ENCODE results near the gene RUSF1. TPM values are rescaled to one million over a fixed set of nuclear protein-coding genes. Genes with fewer than 3 reads are reported as not detected.
"Not testable (repeated sequence)": the region's sequence is repeated elsewhere in the genome, so short reads cannot be mapped to it uniquely, and the experiment has no call there.

Gene RUSF1
- total RNA-seq: 10 to 100 TPM; 39.5 to 43.7 TPM

DNA sequence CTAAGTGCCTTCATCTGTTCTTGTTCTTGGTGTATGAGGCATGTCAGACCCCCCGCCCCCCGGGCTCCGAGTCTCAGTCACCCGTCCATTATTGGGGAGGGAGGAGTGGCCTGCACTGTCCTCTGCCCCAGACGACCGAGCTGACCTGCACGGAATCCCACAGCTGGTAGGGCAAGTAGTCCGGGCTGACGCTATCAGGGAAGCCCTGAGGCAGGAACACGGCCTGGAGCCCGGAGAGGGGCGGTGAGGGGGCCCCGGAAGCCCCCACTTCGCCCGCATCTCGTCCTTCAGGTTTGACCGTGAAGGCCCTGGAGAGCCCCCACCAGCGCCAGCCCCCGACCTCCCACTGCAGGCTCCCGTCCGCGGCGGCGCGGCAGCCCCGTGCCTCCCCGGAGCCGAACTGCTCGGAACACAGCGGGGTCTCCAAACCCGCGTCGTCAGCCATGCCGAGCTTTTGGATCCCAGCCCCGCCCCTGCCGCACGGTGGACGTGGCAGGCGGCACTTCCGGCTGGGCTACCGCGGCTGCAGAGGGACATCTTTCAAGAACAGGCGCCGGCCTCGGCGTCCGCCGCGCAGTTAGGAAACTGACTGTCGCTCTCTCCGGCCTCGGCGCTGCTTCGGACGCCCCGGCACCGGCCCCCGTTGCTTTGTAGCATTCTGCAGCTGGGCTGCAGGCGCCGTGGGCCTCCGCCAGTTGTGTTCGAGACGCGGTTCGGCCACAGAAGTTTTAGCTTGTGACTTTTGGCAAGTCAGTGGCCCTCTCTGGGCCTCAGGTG lies at the start of gene RUSF1:
Gene RUSF1 (minus strand): TSS at position 463 of the 777 bp plus-strand sequence. CDS start 18 bp downstream, at position 445.
- Mint-ChIP-seq H3K27ac (peak within 1 kb of the TSS; percentile 98), H3K4me3 (peak within 1 kb of the TSS; percentile 94), H3K9me3 (peaks cover 4% of the 10 kb centered on the region), H3K4me1 (peaks cover 50% of the 10 kb centered on the region), H3K27me3 (no peaks in the 10 kb centered on the region), H3K36me3 (ENCODE audit: low read depth) (peaks cover 14% of the 10 kb centered on the region)
- POLR2A ChIA-PET: no interaction called here
- CTCF ChIA-PET: interaction anchor here (0.7 to 2.3 kb wide), 2 partner anchors 11 to 20 kb away, joined by 3 to 6 read pairs; no protein-coding TSS in a partner anchor
- peak; percentile 87 for DNase-seq

DNA sequence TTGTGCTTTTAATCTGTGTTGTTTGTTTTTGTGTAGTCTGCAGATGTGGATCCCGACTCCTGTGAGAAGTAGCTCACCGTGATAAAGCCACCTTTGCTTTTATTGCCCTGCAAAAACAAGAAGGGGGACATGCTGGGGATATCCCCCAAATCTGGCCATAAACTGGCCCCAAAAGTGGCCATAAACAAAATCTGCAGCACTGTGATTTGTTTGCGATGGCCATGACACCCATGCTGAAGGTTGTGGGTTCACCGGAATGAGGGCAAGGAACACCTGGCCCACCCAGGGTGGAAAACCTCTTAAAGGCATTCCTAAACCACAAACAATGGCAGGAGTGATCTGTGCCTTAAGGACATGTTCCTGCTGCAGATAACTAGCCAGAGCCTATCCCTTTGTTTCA lies 34.6 kb upstream of the RUSF1 start:
- POLR2A ChIA-PET: no interaction called here
- CTCF ChIA-PET: no interaction called here
- no peak for DNase-seq
- H3K4me1 Mint-ChIP-seq: no peaks in the 10 kb centered on the region
- H3K27ac Mint-ChIP-seq: no peak overlapping the region
- H3K27me3 Mint-ChIP-seq: peaks cover 15% of the 10 kb centered on the region
- no peak overlapping the region for H3K4me3 Mint-ChIP-seq
- no peaks in the 10 kb centered on the region for H3K36me3 Mint-ChIP-seq (ENCODE audit: low read depth)
- H3K9me3 Mint-ChIP-seq: peaks cover 7% of the 10 kb centered on the region

DNA sequence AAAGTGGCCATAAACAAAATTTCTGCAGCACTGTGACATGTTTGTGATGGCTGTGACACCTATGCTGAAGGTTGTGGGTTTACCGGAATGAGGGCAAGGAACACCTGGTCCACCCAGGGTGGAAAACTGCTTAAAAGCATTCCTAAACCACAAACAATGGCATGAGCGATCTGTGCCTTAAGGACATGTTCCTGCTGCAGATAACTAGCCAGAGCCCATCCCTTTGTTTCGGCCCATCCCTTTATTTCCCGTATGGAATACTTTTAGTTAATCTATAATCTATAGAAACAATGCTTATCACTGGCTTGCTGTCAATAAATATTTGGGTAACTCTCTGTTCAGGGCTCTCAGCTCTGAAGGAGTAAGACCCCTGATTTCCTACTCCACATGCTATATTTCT lies 31.6 kb upstream of the RUSF1 start:
- DNase-seq; CTCF ChIA-PET; H3K36me3 Mint-ChIP-seq (ENCODE audit: low read depth); POLR2A ChIA-PET; H3K4me1 Mint-ChIP-seq; H3K27ac Mint-ChIP-seq; H3K4me3 Mint-ChIP-seq; H3K9me3 Mint-ChIP-seq: not testable (repeated sequence)
- peaks cover 24% of the 10 kb centered on the region for H3K27me3 Mint-ChIP-seq

DNA sequence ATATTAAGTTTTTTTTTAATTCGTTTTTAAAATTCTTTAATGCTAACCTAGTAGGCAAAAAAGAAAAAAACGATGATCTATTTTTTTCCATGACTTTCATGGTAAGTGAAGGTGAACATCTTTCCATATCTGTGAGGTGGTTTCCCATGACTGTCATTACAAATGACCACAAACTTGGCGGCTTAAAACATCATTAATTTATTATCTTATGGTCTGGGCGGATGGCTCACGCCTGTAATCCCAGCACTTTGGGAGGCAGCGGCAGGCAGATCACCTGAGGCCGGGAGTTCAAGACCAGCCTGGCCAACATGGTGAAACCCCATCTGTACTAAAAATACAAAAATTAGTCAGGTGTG lies 30.0 kb upstream of the RUSF1 start:
- H3K36me3 Mint-ChIP-seq (ENCODE audit: low read depth); H3K9me3 Mint-ChIP-seq; CTCF ChIA-PET; DNase-seq; POLR2A ChIA-PET; H3K4me3 Mint-ChIP-seq; H3K4me1 Mint-ChIP-seq; H3K27ac Mint-ChIP-seq: not testable (repeated sequence)
- peaks cover 24% of the 10 kb centered on the region for H3K27me3 Mint-ChIP-seq

DNA sequence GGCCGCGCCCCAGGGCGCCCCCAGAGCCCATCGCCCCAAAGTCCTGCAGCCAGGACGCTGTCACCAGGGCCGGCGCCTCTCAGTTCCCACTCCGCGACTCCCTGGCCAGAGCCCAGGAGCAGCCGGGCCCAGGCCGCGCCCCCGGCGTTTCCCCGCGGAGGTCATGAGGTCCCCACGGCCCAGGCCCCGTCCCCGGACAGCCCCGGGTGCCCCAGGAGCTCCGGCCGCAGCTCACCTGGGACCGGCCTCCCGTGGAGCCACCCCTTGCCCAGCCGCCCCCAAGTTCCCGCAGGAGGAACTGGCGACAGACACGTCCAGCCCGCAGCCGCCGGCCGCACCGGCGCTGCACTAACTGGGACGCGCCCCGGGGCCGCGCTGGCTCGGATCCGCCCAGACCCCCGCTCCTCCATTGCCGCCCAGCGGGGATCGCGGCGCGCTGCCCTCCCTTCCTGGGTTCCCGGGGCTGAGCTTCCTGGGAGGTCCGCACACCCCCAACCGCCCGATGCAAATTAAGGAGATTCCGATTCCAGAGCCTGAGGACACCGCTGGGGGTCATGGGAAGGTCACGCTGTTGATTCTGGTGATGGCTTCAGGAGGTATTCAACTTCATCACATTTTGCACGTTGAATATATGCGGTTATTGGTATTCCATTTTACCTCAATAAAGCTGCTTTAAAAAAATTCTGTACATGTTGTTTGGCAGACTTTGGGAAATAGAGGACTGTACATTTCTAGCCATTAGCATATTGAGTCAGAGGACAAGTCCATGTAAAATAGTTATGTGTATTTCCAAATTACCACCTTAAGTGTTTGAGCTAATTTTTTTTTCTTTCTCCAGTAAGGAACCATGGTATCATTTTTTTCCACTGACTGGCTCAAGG lies 29.4 kb upstream of the RUSF1 start:
- H3K27me3 Mint-ChIP-seq: peaks cover 24% of the 10 kb centered on the region
- H3K27ac Mint-ChIP-seq: no peak overlapping the region
- H3K4me3 Mint-ChIP-seq: no peak overlapping the region
- DNase-seq: no peak
- POLR2A ChIA-PET: no interaction called here
- no peaks in the 10 kb centered on the region for H3K36me3 Mint-ChIP-seq (ENCODE audit: low read depth)
- H3K4me1 Mint-ChIP-seq: no peaks in the 10 kb centered on the region
- H3K9me3 Mint-ChIP-seq: peaks cover 7% of the 10 kb centered on the region
- CTCF ChIA-PET: no interaction called here

DNA sequence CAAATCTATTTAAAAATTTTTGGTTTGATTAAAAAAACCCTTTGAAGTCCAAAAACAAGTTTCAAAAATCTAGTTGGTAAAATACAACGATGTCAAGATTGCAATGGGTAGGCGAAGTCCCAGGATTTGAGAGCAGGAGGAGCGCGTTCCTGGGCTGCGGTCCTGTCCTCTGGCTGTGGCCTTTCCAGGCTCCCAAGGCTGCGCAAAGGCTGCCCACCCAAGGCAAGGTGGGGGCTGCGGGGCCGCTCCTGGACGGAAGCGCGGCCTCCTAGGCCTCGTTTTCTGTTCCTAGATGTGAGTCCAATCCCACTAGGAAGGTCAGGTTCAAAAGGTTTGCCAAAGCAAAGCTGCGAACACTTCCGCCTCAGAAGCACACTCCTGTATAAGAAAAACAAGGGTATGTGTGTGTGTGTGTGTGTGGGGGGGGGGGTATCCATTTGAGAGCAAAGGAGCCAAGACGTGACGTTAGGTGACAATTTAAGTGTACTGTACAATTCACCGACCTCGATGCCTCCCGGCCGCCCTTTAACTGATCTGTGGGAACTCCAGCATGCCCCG lies 28.7 kb upstream of the RUSF1 start:
- Mint-ChIP-seq H3K4me1 (no peaks in the 10 kb centered on the region), H3K36me3 (ENCODE audit: low read depth) (no peaks in the 10 kb centered on the region), H3K27me3 (peaks cover 24% of the 10 kb centered on the region), H3K4me3 (no peak overlapping the region), H3K9me3 (peaks cover 4% of the 10 kb centered on the region), H3K27ac (no peak overlapping the region)
- ChIA-PET POLR2A (no interaction called here), CTCF (interaction anchor here (0.6 to 1.1 kb wide), 2 partner anchors 35 to 42 kb away, joined by 4 to 5 read pairs; no protein-coding TSS in a partner anchor)
- DNase-seq: no peak

DNA sequence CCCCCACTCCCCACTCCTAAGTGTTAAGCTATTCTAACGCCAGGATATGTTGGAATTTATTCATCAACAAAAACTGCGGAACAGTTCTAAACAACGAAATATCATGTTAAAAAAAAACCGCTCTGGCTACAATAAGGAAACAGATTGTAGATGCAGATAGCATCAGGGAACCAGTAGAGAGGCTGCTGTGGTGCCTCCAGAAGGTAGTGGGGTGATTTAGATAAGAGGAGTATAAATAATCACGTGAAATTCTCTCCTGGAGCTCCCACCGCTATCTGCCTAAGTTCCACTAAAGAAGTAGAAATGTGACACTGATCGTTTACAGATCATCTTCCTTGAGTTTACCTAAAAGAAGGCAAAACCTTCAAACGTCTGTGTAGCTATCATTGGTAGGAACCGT lies 27.5 kb upstream of the RUSF1 start:
- no peak for DNase-seq
- Mint-ChIP-seq H3K27me3 (peaks cover 24% of the 10 kb centered on the region), H3K36me3 (ENCODE audit: low read depth) (no peaks in the 10 kb centered on the region), H3K4me1 (no peaks in the 10 kb centered on the region), H3K4me3 (no peak overlapping the region), H3K9me3 (peaks cover 4% of the 10 kb centered on the region), H3K27ac (no peak overlapping the region)
- ChIA-PET CTCF (interaction anchor here (1.1 kb wide), 1 partner anchor 41 kb away, joined by 4 read pairs; no protein-coding TSS in a partner anchor), POLR2A (no interaction called here)

DNA sequence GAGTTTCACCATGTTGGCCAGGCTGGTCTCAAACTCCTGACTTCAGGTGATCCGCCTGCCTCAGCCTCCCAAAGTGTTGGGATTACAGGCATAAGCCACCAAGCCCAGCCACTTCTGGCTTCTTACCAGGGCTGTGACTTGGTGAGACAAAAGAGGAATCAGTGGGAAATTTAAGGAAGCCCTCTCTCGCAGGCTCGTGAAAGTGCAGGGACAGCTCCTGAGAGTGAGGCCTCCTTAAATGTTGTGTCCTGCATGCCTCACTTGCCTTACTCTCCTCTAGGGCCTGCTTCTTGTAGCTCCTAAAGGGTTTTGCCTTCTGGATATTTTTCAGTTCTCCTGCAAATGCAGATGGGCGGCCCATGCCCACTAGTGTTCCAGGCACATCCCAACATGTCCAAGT lies 24.7 kb upstream of the RUSF1 start:
- H3K9me3 Mint-ChIP-seq: no peaks in the 10 kb centered on the region
- no peaks in the 10 kb centered on the region for H3K36me3 Mint-ChIP-seq (ENCODE audit: low read depth)
- H3K4me1 Mint-ChIP-seq: no peaks in the 10 kb centered on the region
- H3K27ac Mint-ChIP-seq: no peak overlapping the region
- ChIA-PET POLR2A (no interaction called here), CTCF (no interaction called here)
- no peak overlapping the region for H3K4me3 Mint-ChIP-seq
- no peak for DNase-seq
- peaks cover 32% of the 10 kb centered on the region for H3K27me3 Mint-ChIP-seq

DNA sequence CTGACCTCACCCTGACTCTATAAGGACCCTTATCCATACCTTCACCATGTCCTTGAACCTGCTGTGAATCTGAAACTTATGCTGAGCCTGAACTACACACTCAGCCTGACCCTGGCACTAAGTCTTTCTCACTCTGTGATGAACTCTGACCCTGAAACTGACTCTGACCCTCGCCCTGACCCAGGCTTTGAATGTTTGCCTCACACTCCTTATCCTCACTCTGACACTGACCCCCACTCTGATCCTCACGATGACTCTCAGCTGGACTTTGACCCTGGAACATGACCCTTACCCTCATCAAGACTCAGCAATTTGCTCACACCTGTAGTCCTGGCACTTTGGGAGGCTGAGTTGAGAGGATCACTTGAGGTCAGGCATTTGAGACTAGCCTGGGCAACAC lies 23.9 kb upstream of the RUSF1 start:
- CTCF ChIA-PET: no interaction called here
- Mint-ChIP-seq H3K4me1 (no peaks in the 10 kb centered on the region), H3K4me3 (no peak overlapping the region), H3K9me3 (no peaks in the 10 kb centered on the region), H3K27me3 (peaks cover 32% of the 10 kb centered on the region), H3K36me3 (ENCODE audit: low read depth) (no peaks in the 10 kb centered on the region), H3K27ac (no peak overlapping the region)
- no peak for DNase-seq
- POLR2A ChIA-PET: no interaction called here

DNA sequence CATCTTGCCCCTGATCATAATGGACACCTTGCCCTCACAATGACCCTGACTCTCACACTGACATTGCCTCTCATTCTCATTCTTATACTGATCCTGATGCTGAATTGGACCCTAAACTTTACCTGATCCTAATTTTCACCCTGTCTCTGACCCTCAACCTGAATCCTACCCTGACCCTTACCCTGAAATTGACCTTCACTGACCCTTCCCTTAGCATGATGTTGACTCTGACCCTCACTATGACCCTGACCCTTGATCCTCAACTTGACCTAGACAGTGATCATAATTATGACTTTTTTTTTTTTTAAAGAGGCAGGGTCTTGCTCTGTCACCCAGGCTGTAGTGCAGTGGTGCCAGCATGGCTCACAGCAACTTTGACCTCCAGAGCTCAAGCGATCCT lies 22.9 kb upstream of the RUSF1 start:
- peaks cover 29% of the 10 kb centered on the region for H3K27me3 Mint-ChIP-seq
- no peaks in the 10 kb centered on the region for H3K4me1 Mint-ChIP-seq
- no peak overlapping the region for H3K27ac Mint-ChIP-seq
- no peaks in the 10 kb centered on the region for H3K9me3 Mint-ChIP-seq
- H3K36me3 Mint-ChIP-seq (ENCODE audit: low read depth): no peaks in the 10 kb centered on the region
- no peak for DNase-seq
- POLR2A ChIA-PET: no interaction called here
- no peak overlapping the region for H3K4me3 Mint-ChIP-seq
- CTCF ChIA-PET: interaction anchor here (0.7 kb wide), 1 partner anchor 10 kb away, joined by 3 read pairs; no protein-coding TSS in a partner anchor

DNA sequence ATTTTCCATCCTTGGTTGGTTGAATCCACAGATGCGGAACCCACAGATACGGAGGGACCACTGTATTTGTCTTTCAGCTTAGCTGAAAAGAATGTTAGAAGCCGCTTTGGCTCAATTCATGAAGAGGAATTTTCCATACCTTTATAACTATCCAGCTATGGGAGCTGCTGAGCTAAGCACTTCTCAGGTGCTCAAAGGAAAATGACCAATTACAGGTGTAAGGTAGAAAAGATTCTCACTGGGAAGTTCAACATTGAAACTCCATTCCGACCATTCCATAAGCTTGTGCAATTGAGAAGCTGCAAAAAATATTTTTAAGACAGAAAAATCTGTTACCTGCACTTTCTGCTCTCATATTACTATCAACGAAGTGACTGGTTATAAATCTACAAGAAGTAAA lies 22.2 kb upstream of the RUSF1 start:
- Mint-ChIP-seq H3K4me1 (no peaks in the 10 kb centered on the region), H3K27ac (no peak overlapping the region), H3K4me3 (no peak overlapping the region), H3K36me3 (ENCODE audit: low read depth) (no peaks in the 10 kb centered on the region), H3K27me3 (peaks cover 24% of the 10 kb centered on the region), H3K9me3 (no peaks in the 10 kb centered on the region)
- POLR2A ChIA-PET: no interaction called here
- DNase-seq: no peak
- CTCF ChIA-PET: no interaction called here

DNA sequence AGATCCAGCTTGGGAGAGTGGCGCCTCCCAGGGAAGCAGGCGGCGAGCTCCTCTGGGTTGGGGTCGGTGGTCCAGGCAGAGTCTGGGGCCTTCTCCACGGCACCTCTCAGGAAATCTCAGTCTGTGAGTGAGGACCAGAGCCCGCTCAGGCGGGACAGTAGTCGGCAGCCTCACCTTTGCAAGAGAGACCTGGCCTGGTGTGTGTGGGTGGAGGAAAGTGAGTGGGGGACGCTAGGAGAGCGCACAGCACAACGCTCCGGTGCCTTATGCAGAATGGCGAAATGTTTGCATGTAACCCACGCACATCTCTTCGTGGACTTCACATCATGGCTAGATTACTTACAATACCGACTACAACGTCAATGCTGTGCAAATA lies 21.7 kb upstream of the RUSF1 start:
- Mint-ChIP-seq H3K4me3 (no peak overlapping the region), H3K27ac (no peak overlapping the region), H3K4me1 (no peaks in the 10 kb centered on the region), H3K36me3 (ENCODE audit: low read depth) (no peaks in the 10 kb centered on the region), H3K9me3 (no peaks in the 10 kb centered on the region), H3K27me3 (peaks cover 24% of the 10 kb centered on the region)
- DNase-seq: no peak
- ChIA-PET CTCF (no interaction called here), POLR2A (no interaction called here)

DNA sequence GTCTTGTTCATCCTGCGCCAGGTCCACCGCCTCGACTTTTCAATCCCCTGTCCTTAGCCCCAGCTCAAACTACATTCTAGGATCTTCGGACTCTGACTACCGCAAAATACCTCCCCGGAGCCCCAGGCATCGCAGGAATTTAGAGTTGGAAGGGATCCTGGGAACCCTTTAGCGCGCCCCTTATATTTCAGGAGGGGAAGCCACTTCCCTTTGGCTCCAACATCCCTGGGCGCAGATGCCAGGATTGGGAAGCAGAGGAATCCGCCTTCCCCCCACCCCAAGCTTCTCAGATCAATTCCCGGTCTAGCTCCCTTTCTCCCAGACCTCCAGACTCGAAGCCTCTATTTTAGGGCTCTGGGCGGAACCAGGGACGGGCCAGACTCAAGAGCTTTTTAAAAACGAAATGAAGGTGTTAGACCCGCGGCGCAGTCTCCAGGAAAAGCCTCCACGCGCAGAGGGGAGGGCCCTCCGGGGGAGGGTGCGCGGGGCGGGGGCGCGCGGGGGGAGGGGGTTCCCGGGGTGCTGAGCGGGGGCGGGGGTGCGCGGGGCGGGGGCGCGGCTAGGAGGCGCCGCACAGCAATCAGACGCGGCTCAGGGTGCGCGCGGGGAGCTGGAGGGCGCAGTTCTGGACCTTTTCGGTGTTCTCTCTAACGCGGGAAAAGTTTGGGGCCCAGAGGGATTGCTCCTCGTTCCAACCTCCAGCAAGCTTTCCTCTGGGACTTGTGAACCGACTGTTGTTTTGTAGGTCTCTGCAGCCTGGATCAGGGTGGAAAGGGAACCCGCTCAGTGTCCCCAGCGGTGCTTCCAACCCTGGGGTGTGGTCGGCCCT lies 21.1 kb upstream of the RUSF1 start:
- Mint-ChIP-seq H3K4me3 (peak overlapping the region; percentile 43), H3K36me3 (ENCODE audit: low read depth) (no peaks in the 10 kb centered on the region), H3K27me3 (peaks cover 24% of the 10 kb centered on the region), H3K4me1 (no peaks in the 10 kb centered on the region), H3K27ac (no peak overlapping the region), H3K9me3 (no peaks in the 10 kb centered on the region)
- ChIA-PET POLR2A (no interaction called here), CTCF (no interaction called here)
- no peak for DNase-seq

All from activated CD4-positive, alpha-beta T cell treated with anti-CD3 and anti-CD28 coated beads, Interleukin-2, amount 10 ng/mL, durations not matched to agents 7 days and 5 days (primary cell).